ENCODE measurements around the gene PLIN4. TPM values are rescaled to one million over a fixed set of nuclear protein-coding genes. Genes with fewer than 3 reads are reported as not detected.

The PLIN4 gene
- total RNA-seq, 1 experiment from 2014 or later, result 1.8 TPM

DNA sequence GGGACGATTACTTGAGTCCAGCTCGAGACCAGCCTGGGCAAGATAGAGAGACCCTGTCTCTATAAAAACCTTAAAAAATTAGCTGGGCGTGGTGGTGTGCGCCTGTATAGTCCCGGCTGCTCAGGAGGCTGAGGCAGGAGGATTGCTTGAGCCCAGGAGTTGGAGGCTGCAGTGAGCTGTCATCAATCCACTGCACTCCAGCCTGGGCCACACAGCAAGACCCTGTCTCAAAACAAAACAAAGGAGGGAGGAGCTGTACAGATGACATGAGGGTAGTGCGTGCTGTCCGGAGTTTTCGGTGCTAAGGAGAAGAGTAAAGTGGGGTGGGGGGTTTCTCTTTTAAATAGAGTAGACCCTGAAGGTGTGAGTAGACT lies 23.6 kb downstream of the PLIN4 start:
- POLR2A ChIA-PET, result interaction anchor here (0.8 kb wide), 1 partner anchor 30 kb away, joined by 3 read pairs; no protein-coding TSS in a partner anchor
- H3K27ac Mint-ChIP-seq (ENCODE audit: low read depth, unreplicated experiment), result no peak overlapping the region
- no TSS peak for BruUV-seq (replicated peaks)
- DNase-seq (ENCODE audit: unreplicated experiment), result no peak
- intact Hi-C loops (cut with micrococcal nuclease), result no loop called here
- TF ChIP-seq, protein P1, sequence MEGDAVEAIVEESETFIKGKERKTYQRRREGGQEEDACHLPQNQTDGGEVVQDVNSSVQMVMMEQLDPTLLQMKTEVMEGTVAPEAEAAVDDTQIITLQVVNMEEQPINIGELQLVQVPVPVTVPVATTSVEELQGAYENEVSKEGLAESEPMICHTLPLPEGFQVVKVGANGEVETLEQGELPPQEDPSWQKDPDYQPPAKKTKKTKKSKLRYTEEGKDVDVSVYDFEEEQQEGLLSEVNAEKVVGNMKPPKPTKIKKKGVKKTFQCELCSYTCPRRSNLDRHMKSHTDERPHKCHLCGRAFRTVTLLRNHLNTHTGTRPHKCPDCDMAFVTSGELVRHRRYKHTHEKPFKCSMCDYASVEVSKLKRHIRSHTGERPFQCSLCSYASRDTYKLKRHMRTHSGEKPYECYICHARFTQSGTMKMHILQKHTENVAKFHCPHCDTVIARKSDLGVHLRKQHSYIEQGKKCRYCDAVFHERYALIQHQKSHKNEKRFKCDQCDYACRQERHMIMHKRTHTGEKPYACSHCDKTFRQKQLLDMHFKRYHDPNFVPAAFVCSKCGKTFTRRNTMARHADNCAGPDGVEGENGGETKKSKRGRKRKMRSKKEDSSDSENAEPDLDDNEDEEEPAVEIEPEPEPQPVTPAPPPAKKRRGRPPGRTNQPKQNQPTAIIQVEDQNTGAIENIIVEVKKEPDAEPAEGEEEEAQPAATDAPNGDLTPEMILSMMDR (IDR thresholded peaks at IDR 0.05; ENCODE audit: unreplicated experiment), result no peak
- no peaks in the 10 kb centered on the region for H3K9me3 Mint-ChIP-seq (ENCODE audit: unreplicated experiment)
- H3K27me3 Mint-ChIP-seq (ENCODE audit: insufficient read depth, unreplicated experiment), result no peaks in the 10 kb centered on the region
- H3K4me1 Mint-ChIP-seq (ENCODE audit: insufficient read depth, unreplicated experiment), result no peaks in the 10 kb centered on the region
- peaks cover 33% of the 10 kb centered on the region for H3K36me3 Mint-ChIP-seq (ENCODE audit: insufficient read depth, unreplicated experiment)
- H3K4me3 Mint-ChIP-seq (ENCODE audit: unreplicated experiment), result no peak overlapping the region
- CTCF ChIA-PET, result interaction anchor here (0.7 to 2.4 kb wide), 4 partner anchors 9 to 32 kb away, joined by 3 to 9 read pairs (median 7); no protein-coding TSS in a partner anchor

DNA sequence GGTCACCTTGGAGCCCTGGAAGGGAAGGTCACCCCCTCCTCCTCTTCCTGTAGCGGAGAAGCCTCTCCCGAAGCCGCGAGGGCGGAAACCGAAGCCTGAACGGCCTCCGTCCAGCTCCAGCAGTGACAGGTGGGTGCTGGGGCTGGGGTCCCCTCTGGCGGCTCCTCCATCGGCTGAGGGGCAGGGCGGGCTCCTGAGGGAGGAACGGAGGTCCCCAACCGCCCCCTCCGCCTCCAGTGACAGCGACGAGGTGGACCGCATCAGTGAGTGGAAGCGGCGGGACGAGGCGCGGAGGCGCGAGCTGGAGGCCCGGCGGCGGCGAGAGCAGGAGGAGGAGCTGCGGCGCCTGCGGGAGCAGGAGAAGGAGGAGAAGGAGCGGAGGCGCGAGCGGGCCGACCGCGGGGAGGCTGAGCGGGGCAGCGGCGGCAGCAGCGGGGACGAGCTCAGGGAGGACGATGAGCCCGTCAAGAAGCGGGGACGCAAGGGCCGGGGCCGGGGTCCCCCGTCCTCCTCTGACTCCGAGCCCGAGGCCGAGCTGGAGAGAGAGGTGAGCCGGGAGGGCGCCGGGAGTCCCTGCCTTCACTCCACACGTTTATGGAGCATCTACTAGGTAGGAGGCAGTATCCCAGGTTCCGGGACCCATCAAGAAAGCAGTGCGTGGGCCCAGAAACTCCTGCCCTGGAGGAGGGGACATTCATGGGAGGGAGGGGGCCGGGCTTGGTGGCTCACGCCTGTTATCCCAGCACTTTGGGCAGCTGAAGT lies 24.2 kb downstream of the PLIN4 start:
- ChIA-PET CTCF (interaction anchor here (0.8 kb wide), 1 partner anchor 67 kb away, joined by 3 read pairs; no protein-coding TSS in a partner anchor), POLR2A (interaction anchor here (0.8 kb wide), 1 partner anchor 31 kb away, joined by 3 read pairs; no protein-coding TSS in a partner anchor)
- H3K4me1 Mint-ChIP-seq (ENCODE audit: insufficient read depth, unreplicated experiment), result no peaks in the 10 kb centered on the region
- peaks cover 33% of the 10 kb centered on the region for H3K36me3 Mint-ChIP-seq (ENCODE audit: insufficient read depth, unreplicated experiment)
- H3K27me3 Mint-ChIP-seq (ENCODE audit: insufficient read depth, unreplicated experiment), result no peaks in the 10 kb centered on the region
- TF ChIP-seq, protein P1 (IDR thresholded peaks at IDR 0.05; ENCODE audit: unreplicated experiment), result no peak
- BruUV-seq (replicated peaks), result TSS peak; percentile 27
- no peak overlapping the region for H3K4me3 Mint-ChIP-seq (ENCODE audit: unreplicated experiment)
- H3K9me3 Mint-ChIP-seq (ENCODE audit: unreplicated experiment), result no peaks in the 10 kb centered on the region
- intact Hi-C loops (cut with micrococcal nuclease), result no loop called here
- DNase-seq (ENCODE audit: unreplicated experiment), result no peak
- H3K27ac Mint-ChIP-seq (ENCODE audit: low read depth, unreplicated experiment), result no peak overlapping the region

DNA sequence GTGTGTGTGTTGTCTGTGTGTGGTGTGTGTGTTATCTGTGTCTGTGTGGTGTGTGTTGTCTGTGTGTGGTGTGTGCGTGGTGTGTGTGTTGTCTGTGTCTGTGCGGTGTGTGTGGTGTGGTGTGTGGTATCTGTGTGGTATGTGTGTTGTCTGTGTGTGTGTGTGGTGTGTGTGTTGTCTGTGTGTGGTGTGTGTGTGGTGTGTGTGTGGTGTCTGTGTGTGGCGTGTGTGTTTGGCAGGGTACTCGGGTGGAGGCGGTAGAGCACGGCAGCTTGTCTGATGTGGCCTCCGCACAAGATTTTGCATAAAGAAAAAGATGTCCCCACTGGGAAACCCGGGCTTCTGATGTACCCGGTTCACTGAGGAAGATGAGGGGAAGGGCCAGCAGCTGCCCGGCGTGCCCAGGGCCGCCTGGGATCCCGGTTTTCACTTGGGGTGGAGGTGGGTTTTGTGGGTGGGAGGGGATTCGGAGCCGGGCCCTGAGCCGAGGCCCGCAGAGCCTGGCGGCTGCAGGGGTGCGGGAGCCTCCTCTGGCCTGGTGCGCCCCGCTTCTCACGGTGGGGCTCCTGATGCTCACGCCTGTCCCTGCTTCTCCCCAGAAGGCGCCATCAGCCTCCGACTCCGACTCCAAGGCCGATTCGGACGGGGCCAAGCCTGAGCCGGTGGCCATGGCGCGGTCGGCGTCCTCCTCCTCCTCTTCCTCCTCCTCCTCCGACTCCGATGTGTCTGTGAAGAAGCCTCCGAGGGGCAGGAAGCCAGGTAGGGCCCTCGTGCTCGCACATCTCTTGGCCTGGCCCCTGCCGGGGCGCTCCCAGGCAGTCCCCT lies 25.0 kb downstream of the PLIN4 start:
- intact Hi-C loops (cut with micrococcal nuclease), result no loop called here
- H3K4me1 Mint-ChIP-seq (ENCODE audit: insufficient read depth, unreplicated experiment), result no peaks in the 10 kb centered on the region
- no peak overlapping the region for H3K27ac Mint-ChIP-seq (ENCODE audit: low read depth, unreplicated experiment)
- TF ChIP-seq, protein P1 (IDR thresholded peaks at IDR 0.05; ENCODE audit: unreplicated experiment), result no peak
- H3K36me3 Mint-ChIP-seq (ENCODE audit: insufficient read depth, unreplicated experiment), result peaks cover 36% of the 10 kb centered on the region
- BruUV-seq (replicated peaks), result no TSS peak
- no peak overlapping the region for H3K4me3 Mint-ChIP-seq (ENCODE audit: unreplicated experiment)
- no peaks in the 10 kb centered on the region for H3K9me3 Mint-ChIP-seq (ENCODE audit: unreplicated experiment)
- POLR2A ChIA-PET, result no interaction called here
- CTCF ChIA-PET, result interaction anchor here (0.8 kb wide), 1 partner anchor 68 kb away, joined by 3 read pairs; no protein-coding TSS in a partner anchor
- no peak for DNase-seq (ENCODE audit: unreplicated experiment)
- no peaks in the 10 kb centered on the region for H3K27me3 Mint-ChIP-seq (ENCODE audit: insufficient read depth, unreplicated experiment)

Data from MCF 10A (cell line).